Measurements from ENCODE around the gene SECISBP2. TPM values are rescaled to one million over a fixed set of nuclear protein-coding genes. Genes with fewer than 3 reads are reported as not detected.

The SECISBP2 gene
- total RNA-seq, 1 donor: 32.6 TPM

DNA sequence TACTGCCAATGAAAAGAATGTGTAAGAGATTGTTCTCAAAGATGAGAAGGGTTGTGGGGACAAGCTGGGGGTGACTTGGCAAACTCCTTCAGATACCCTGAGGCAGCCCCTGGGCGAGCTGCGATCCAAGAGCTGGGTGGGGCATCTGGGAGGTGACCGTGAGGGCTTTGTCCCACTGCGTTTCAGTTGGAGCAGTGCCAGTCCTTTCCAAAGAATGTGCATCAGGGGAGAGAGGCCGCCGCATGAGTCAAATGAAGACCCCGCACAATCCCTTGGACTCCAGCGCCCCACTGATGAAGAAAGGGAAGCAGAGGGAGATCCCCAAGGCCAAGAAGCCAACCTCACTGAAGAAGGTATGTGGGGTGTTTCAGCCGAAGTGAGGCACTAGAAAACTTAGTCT, 28.4 kb downstream of the SECISBP2 start:
- DNase-seq (ENCODE audit: low read depth): no peak
- TF ChIP-seq CTCF (IDR thresholded peaks at IDR 0.05; ENCODE audit: insufficient read depth, low read length): no peak

DNA sequence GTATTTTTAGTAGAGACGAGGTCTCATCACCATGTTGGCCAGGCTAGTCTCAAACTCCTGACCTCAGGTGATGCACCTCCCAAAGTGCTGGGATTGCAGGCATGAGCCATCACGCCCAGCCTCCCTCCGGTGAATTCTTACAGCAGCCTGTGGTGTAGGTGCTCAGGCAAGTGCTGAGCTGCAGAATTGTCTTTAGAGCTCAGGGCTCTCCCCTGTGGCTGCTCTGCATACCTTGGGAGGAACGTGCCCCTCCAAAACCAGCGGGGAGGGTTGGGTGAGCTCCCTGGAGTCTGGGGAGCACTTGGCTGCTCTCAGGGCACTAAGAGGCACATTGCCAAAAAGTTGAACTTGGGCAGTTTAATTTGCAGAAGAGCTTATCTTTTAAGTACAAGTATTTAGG, 29.4 kb downstream of the SECISBP2 start:
- no peak for DNase-seq (ENCODE audit: low read depth)
- H3K4me3 ChIP-seq (ENCODE audit: low read depth, low read length): no peak overlapping the region
- TF ChIP-seq CTCF (IDR thresholded peaks at IDR 0.05; ENCODE audit: insufficient read depth, low read length): no peak

More for the DNA sequence above, 28.4 kb downstream of the SECISBP2 start:
- no peak overlapping the region for H3K4me3 ChIP-seq (ENCODE audit: low read depth, low read length)

DNA sequence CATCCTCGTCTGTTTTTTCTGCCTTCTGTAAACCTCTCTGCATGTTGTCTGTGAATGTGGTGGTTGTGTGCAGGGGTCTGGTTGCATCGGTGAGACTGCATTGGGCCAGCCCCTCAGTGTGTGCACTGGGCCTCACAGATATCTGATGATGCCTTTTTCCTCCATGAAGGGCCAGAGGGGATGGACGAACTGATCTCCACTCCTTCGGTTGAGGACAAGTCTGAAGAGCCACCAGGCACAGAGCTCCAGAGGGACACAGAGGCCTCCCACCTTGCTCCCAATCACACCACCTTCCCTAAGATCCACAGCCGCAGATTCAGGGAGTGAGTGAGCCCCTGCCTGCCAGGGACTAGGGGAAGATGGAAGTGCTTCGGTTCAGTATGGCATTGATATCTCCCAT, 31.3 kb downstream of the SECISBP2 start:
- H3K4me3 ChIP-seq (ENCODE audit: low read depth, low read length): no peak overlapping the region
- no peak for DNase-seq (ENCODE audit: low read depth)
- no peak for TF ChIP-seq CTCF (IDR thresholded peaks at IDR 0.05; ENCODE audit: insufficient read depth, low read length)

- TF ChIP-seq CTCF (IDR thresholded peaks at IDR 0.05; ENCODE audit: insufficient read depth, low read length): no peak
- no peak for DNase-seq (ENCODE audit: low read depth)
- H3K4me3 ChIP-seq (ENCODE audit: low read depth, low read length): no peak overlapping the region
Observed at GRCh38 chr9:89350988-89351557, 32.8 kb downstream of the SECISBP2 start.

DNA sequence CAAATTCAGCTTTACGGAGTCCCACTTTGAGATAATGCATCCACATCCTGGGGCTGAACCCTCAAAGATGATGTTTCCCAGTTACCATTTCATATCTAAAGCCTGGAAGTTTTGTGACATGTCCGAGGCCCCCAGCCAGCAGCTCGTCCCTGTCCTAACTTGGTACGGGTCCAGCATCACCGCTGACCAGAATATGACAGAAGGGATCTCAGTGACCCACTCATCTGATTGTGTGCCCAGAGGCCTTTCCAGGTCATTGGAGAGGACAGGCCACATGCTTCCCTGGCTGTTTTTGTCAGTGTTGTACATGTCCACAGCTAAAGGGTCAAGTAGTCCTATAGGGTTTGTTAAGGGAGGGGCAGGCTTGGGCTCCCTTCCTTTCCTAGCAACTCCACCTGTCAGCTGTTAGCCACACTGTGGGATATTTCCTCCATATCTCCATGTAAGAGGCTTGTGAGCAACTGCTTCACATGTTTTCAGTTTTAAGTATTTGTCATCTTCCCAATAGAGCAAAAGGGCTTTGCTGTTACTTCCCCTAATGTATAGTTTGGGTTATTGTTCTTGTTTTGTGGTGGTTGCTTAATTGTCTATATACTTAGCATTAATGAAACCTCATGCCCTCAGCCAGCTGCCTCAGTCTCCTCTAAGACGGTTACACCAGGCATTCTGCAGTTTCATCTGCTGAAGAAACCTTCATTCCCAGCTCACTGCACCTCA, 33.4 kb downstream of the SECISBP2 start:
- TF ChIP-seq CTCF (IDR thresholded peaks at IDR 0.05; ENCODE audit: insufficient read depth, low read length): no peak
- no peak for DNase-seq (ENCODE audit: low read depth)
- no peak overlapping the region for H3K4me3 ChIP-seq (ENCODE audit: low read depth, low read length)

DNA sequence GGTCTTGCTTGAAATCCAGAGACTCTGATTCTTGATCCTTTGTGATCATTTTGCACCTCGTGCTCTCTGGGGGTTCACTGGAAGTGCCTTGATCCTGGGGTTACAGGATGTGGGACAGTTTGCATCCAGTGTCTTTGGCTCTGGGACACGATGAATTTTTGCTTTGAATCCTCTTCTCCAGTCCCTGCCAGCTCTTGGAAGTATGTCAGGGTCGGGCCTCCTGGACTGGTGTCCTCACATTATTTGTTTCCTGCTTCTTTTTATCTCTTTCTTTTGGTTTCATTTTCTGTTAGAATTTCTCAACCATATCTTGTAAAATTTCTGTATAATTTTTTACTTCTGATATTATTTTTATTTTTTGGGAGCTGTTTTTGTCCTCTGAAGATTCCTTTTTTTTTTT, 34.2 kb downstream of the SECISBP2 start:
- no peak for TF ChIP-seq CTCF (IDR thresholded peaks at IDR 0.05; ENCODE audit: insufficient read depth, low read length)
- no peak for DNase-seq (ENCODE audit: low read depth)
- H3K4me3 ChIP-seq (ENCODE audit: low read depth, low read length): no peak overlapping the region
